NCI-H1417 treated with DMSO at 0.1 percent for 48 hours (cell line): ENCODE measurements around the gene INTS6L.
"Not testable (repeated sequence)": the region's sequence is repeated elsewhere in the genome, so short reads cannot be mapped to it uniquely, and the experiment has no call there.

Source experiments
- DNase-seq: peaks from one replicate; lab custom pipeline; 2025; lab: John Stamatoyannopoulos, UW

Gene INTS6L

GRCh38 chrX:135528254-135528653 is 7.8 kb downstream of the INTS6L start:
- no peak for DNase-seq

- no peak for DNase-seq
Measured at GRCh38 chrX:135528756-135529155, 8.3 kb downstream of the INTS6L start.

- DNase-seq = no peak
Measured at GRCh38 chrX:135530097-135530496, 9.6 kb downstream of the INTS6L start.

GRCh38 chrX:135531813-135532212 is 11.4 kb downstream of the INTS6L start:
- DNase-seq = no peak

GRCh38 chrX:135535077-135535940 is 14.8 kb downstream of the INTS6L start:
- no peak for DNase-seq

- no peak for DNase-seq
Measured at GRCh38 chrX:135536877-135537276, 16.4 kb downstream of the INTS6L start.

- DNase-seq = no peak
Measured at GRCh38 chrX:135541351-135541750, 20.9 kb downstream of the INTS6L start.

GRCh38 chrX:135543172-135543571 is 22.7 kb downstream of the INTS6L start:
- no peak for DNase-seq

- DNase-seq = no peak
Measured at GRCh38 chrX:135543924-135544323, 23.5 kb downstream of the INTS6L start.

- DNase-seq = no peak
Measured at GRCh38 chrX:135544338-135544948, 24.0 kb downstream of the INTS6L start.

- DNase-seq = no peak
Measured at GRCh38 chrX:135547767-135548166, 27.3 kb downstream of the INTS6L start.

- no peak for DNase-seq
Measured at GRCh38 chrX:135549519-135549918, 29.1 kb downstream of the INTS6L start.

GRCh38 chrX:135556055-135556454 is 35.6 kb downstream of the INTS6L start:
- no peak for DNase-seq

- no peak for DNase-seq
Measured at GRCh38 chrX:135557344-135557743, 36.9 kb downstream of the INTS6L start.

GRCh38 chrX:135572436-135572835 is 52.0 kb downstream of the INTS6L start:
- DNase-seq = no peak

- DNase-seq = no peak
Measured at GRCh38 chrX:135581496-135581895, 61.0 kb downstream of the INTS6L start.

- no peak for DNase-seq
Measured at GRCh38 chrX:135585153-135585552, 64.7 kb downstream of the INTS6L start.

- DNase-seq = no peak
Measured at GRCh38 chrX:135591871-135592270, 71.4 kb downstream of the INTS6L start.

GRCh38 chrX:135594049-135594448 is 73.6 kb downstream of the INTS6L start:
- not testable (repeated sequence) for DNase-seq

GRCh38 chrX:135594453-135594852 is 74.0 kb downstream of the INTS6L start:
- not testable (repeated sequence) for DNase-seq

- no peak for DNase-seq
Measured at GRCh38 chrX:135595543-135595942, 75.1 kb downstream of the INTS6L start.

- DNase-seq = no peak
Measured at GRCh38 chrX:135596495-135596894, 76.0 kb downstream of the INTS6L start.

- no peak for DNase-seq
Measured at GRCh38 chrX:135605906-135606305, 85.4 kb downstream of the INTS6L start.
